ENCODE results near the gene FARS2. TPM values are rescaled to one million over a fixed set of nuclear protein-coding genes. Genes with fewer than 3 reads are reported as not detected.

The FARS2 gene
- total and polyA plus RNA-seq, 12 donors, result 7.6 to 22.4 (median 20.8) TPM

DNA sequence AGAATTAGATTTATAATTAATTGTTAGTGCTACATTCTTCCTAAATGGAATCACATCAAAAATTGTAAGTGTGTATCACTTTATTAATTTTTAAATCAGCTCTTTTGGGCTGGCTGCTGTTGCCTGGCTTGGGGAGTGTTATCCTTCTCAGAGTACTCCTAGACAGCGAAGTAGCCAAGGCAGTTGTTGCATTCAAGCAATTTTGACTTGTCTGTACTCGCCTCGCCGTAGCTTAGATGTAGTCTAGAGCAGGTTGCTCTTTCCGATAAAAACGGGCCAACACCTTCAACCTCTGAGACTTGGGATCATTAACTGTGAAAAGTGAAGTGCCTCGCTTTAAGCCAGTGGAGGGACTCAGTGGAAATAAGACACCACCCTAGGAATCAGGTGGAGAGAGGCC, 151.3 kb downstream of the FARS2 start:
- Histone ChIP-seq H3K27me3 (no peaks in the 10 kb centered on the region), H3K4me1 (no peaks in the 10 kb centered on the region), H3K9me3 (no peaks in the 10 kb centered on the region), H3K36me3 (peaks cover 0 to 4% (median 0%) of the 10 kb centered on the region in 9 donors), H3K4me3 (no peak overlapping the region), H3K27ac (no peak overlapping the region)
- intact Hi-C loops (cut with DNase I), result no loop called here
- DNase-seq (no peak), ATAC-seq (no peak)
- WGBS, 2 donors, result 95 to 97% methylated on average over 7 of the region's 7 CpGs
- TF ChIP-seq, protein P1, sequence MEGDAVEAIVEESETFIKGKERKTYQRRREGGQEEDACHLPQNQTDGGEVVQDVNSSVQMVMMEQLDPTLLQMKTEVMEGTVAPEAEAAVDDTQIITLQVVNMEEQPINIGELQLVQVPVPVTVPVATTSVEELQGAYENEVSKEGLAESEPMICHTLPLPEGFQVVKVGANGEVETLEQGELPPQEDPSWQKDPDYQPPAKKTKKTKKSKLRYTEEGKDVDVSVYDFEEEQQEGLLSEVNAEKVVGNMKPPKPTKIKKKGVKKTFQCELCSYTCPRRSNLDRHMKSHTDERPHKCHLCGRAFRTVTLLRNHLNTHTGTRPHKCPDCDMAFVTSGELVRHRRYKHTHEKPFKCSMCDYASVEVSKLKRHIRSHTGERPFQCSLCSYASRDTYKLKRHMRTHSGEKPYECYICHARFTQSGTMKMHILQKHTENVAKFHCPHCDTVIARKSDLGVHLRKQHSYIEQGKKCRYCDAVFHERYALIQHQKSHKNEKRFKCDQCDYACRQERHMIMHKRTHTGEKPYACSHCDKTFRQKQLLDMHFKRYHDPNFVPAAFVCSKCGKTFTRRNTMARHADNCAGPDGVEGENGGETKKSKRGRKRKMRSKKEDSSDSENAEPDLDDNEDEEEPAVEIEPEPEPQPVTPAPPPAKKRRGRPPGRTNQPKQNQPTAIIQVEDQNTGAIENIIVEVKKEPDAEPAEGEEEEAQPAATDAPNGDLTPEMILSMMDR (IDR thresholded peaks at IDR 0.05), result no peak

DNA sequence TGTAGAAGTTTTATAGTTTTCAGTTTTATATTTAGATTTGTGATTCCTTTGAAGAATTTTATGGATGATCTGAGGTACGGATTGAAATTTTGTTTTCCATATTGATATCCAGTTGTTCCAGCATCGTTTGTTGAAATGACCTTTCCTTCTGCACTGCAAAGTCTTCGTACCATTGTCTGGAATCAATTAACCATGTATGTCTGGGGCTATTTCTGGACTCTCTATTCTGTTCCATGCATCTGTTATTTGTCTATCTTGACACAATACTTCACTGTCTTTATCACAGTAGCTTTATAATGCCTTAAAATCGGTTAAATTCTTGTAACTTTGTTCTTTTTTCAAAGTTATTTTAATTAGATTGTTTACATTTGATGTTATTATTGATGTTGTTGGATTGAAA, 154.9 kb downstream of the FARS2 start:
- no peaks in the 10 kb centered on the region for H3K36me3 ChIP-seq
- H3K4me3 ChIP-seq, result no peak overlapping the region
- H3K27me3 ChIP-seq, result no peaks in the 10 kb centered on the region
- no peaks in the 10 kb centered on the region for H3K9me3 ChIP-seq
- ATAC-seq, result no peak
- no peak overlapping the region for H3K27ac ChIP-seq
- intact Hi-C loops (cut with DNase I), result no loop called here
- no peaks in the 10 kb centered on the region for H3K4me1 ChIP-seq
- no peak for DNase-seq
- TF ChIP-seq, protein P1 (IDR thresholded peaks at IDR 0.05), result no peak
- 54 to 63% methylated on average over 4 of the region's 4 CpGs for whole genome bisulfite sequencing, 2 donors

DNA sequence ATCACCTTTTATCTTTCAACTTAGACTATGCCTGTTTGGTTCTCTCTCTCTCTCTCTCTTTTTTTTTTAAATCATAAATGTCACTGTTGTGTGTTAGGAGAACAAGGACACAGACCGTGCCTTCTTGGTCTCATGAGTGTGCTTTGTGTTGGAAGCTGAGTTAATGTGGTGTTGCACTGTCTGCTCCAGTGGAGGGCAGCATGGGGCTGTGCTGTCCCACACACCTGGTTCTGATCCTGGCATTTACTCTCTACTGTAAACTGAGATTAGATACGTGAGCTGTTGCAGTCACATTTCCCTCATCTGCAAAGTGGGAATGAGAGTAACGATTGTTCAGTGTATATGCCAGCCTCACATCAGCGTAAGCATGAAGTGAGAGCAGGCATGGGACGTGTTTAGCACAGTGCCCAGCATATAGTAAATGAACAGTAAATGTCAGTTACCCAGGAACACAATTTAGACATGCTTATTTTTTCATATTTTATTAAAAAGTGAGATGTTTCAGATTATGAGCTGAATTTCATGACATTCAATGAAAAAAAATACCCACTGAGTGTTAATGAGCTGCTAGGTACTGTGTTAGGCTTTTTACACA, 161.1 kb downstream of the FARS2 start:
- Histone ChIP-seq H3K36me3 (no peaks in the 10 kb centered on the region), H3K4me3 (no peak overlapping the region), H3K27ac (no peak overlapping the region), H3K27me3 (no peaks in the 10 kb centered on the region), H3K4me1 (no peaks in the 10 kb centered on the region), H3K9me3 (no peaks in the 10 kb centered on the region)
- intact Hi-C loops (cut with DNase I), result no loop called here
- DNase-seq, result no peak
- peak in 7 of 8 donors; percentile 40 to 83 (median 53) for ATAC-seq
- WGBS, 2 donors, result 70 to 77% methylated on average over 5 of the region's 5 CpGs
- TF ChIP-seq, protein P1 (IDR thresholded peaks at IDR 0.05), result peak in 8 of 9 donors; percentile 32 to 54 (median 47)

DNA sequence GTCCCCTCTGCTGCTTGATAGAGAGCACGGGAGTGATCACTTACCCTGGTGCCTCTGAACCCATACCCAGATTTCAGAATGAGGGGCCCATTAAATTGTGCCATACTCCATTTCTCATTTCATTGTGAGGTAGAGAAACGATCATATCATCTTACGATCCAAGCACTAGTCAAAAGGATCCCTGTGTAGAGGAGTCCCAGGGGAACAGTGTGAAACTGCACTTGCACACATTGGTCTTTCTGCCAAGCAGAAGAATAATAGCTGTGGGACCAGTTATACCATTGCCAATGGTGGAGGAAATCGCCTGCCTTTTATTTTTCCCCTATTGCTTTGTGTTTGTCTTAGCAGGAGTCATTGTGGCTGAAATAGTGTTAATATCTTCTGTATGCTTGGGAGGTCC, 161.9 kb downstream of the FARS2 start:
- H3K9me3 ChIP-seq, result no peaks in the 10 kb centered on the region
- ATAC-seq, result no peak
- no peak overlapping the region for H3K27ac ChIP-seq
- intact Hi-C loops (cut with DNase I), result no loop called here
- no peaks in the 10 kb centered on the region for H3K27me3 ChIP-seq
- TF ChIP-seq, protein P1 (IDR thresholded peaks at IDR 0.05), result no peak
- DNase-seq, result no peak
- 89 to 94% methylated on average over 4 of the region's 4 CpGs for WGBS, 2 donors
- no peaks in the 10 kb centered on the region for H3K36me3 ChIP-seq
- no peak overlapping the region for H3K4me3 ChIP-seq
- H3K4me1 ChIP-seq, result no peaks in the 10 kb centered on the region

Data from heart right ventricle (tissue), 16 donors.